IPS DF 19.7 (cell line): Measurements from ENCODE around the gene ANKRD66.
"Not testable (repeated sequence)": the region's sequence is repeated elsewhere in the genome, so short reads cannot be mapped to it uniquely, and the experiment has no call there.

Experiments
- DNase-seq: peaks from one replicate; pipeline ENCODE4 v3.0.0-alpha.2; 2013; ENCODE audit warnings: low read depth, low spot score

ANKRD66 gene

DNA sequence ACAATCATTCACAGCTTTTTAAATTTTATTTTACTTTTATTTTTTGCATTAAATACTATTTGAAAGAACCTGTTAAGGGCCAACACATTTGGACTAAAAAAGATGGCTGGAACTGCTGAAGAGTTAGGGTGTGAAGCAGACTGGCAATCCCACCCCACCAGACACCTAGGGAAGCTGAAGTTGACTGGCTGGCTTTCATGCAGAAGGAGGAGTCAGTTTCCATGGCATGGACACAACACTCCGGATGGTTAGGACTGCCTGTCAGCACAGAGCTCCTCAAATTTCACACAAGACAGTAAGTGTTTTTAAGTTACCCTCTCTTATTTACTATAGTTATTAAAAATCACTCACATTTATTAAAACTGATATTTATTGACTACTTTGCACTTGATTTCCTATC, at the start of gene ANKRD66:
Gene ANKRD66 (plus strand): TSS at position 238 of the 400 bp plus-strand sequence. CDS start 5,016 bp downstream, outside the sequence.
- no peak for DNase-seq

DNA sequence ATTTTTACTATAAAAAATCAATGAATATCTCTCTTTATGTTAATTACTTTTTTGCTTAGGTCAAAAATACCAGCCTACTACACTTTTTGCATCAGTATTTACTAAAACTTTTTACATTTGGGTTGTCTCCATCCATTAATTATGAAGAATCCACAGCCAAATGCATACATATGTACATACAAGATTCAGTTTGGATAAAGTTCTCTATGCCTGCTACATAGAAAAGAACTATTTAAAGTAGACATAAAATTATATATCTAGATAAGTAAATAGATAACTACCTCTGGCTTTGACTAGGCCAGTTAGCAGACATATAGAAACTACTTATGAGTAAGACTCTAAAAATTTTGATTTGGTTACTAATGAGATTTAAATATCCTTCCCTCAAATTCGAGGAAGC, 46.8 kb upstream of the ANKRD66 start:
- DNase-seq, result no peak

DNA sequence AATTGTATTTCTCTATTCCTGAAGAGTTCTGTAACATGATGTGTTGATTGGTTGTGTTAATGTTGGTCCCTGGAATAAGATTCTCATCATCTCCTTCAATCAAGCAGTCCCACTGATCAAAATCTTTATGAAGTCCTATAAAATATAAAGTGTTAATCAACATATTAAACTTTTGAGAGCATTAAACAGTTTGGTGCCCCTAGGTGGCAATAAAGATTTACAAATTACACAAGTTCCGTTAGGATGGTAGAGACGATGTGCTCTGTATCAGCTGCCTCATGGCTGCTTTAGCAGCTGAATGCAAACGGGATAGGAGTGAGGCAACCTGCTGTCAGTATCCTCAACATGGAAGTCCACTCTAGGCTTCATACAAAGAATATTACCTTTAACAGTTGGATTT, 42.2 kb upstream of the ANKRD66 start:
- DNase-seq, result no peak

DNA sequence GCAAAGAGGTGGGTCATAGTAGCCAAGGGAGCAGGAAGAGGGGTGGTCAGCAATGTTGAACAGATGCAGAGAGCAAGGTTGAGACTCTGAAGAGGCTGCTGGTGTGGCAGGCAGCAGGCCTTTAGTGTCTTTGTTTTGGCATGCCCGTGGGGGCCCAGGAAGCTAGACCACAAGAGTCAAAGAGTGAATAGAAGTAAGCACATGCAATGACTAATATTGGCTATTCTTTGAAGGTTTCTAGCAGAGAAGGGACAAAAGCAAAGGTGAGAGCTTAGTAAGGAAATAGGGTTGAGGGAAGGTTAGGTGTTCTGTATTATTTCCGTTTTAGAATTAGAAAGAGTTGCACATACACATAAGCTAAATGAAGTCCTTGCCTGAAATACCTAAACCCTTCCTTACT, 40.3 kb upstream of the ANKRD66 start:
- no peak for DNase-seq

DNA sequence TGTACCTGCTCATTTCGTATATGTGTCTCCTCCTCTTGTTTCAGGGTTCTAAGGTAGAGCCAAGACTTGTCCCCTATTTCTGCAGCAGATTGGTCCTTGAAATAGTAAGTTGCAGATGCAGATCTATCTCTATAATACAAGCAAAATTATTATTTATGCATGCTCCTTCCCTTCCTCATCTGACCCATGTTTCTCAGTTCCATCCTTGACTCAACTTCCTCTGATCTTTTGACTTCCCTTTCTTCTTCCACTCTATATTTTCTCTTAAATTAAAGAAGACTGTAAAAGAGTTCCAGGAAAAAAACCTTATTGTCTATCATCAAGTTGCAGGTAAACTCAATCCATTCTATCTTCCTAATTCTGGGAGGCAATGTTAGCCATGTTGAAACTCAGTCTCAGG, 35.2 kb upstream of the ANKRD66 start:
- DNase-seq, result no peak

DNA sequence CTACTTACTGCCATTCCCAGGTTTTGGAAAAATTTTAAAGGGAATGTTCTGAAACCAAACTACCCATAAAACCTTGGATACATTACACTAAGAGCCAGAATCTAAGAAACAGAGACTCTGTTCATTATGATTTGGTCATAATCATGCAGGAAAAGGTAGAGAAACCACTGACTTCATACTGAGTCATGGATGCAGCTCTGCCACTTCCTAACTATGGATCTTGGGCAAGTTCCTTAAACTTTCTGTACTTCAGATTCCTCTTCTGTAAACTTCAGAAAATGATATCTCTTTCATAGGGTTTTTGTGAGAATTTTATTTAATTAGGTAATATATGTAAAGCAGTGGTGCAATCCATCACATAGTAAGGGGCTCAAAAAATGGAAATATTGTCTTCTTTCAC, 31.6 kb upstream of the ANKRD66 start:
- no peak for DNase-seq

DNA sequence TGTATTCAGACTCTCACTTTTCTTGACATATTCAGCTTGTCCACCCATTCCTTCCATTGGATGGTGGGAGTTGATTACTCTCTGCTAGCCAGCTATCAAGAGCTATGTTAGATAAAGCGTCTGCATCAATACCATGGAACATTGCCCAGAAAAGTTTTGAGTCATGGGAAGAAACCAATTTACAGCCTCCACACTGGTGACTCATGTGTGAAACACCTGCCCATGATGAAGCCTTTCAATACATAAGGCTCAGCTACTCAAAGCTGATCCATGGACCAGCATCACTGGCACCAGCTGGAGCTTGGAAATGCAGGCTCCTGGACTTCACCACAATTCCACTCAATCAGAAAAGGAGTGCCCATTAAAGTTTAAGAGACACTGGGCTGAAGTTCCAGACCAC, 27.6 kb upstream of the ANKRD66 start:
- DNase-seq, result no peak

DNA sequence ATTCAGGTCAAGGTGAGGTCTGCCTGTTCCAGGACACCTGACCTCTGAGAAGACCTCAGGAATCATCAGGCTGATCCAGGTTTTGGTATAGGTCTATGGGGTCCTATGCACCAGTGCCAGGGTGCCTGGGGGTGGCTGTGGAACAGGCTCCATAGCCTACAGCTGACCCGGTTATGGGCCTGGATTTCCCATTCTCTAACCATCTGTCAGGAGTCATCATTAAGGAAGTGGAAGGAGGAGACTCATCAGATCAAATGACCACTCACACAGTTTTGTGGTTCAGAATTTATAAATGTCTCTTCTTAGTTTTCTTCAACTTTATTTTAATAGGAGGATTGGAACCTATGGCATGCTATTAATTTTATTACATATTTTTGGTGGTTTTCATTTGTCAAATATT, 26.3 kb upstream of the ANKRD66 start:
- DNase-seq, result no peak

DNA sequence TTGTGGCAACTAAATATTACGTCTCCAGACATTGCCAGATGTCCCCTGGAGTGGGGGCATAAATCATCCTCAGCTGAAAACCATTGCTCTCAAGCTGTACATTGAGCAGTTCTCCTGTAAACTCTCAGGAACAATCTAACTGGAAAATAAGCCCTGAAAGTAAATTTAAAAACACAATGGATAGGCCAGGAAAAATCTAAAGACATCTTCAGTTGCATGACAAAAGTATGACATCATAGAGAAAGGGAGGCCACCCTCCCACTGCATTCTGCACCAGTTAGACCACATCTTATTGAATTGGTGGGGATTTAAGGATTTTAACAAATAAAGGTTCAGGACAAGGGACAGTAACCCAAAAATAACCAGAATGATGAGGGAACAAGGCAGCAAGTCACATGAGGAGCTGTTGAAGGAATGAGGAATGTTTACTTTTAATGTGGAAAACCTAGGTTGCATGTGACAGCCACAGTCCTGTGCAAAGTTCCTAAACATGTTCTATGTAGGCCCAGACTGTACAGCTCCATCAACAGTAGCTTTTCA, 16.9 kb upstream of the ANKRD66 start:
- no peak for DNase-seq

DNA sequence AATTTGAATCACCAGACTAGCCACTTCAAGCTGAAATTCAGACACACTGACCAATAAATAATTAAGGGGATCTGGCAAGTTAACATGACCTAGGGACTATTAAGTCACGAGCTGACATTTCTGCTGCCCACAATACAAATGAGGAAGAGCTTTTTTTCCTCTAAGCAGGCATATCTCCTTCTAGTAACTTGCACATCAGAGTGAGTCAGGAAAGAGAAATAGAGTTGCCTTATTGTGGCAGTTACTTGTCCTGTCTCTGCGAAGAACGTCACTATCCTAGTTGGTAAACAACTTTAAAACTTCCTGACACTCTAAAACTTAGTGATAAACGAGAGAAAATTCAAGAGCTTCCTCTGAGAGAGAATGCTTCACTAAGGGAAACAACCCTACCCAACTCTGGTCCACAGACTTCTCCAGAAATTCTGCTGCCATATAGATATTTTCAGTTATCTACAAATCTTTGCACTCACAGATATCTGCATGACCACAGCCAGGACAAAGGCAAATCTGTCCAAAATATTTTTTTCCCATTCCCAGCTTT, 15.7 kb upstream of the ANKRD66 start:
- no peak for DNase-seq

DNA sequence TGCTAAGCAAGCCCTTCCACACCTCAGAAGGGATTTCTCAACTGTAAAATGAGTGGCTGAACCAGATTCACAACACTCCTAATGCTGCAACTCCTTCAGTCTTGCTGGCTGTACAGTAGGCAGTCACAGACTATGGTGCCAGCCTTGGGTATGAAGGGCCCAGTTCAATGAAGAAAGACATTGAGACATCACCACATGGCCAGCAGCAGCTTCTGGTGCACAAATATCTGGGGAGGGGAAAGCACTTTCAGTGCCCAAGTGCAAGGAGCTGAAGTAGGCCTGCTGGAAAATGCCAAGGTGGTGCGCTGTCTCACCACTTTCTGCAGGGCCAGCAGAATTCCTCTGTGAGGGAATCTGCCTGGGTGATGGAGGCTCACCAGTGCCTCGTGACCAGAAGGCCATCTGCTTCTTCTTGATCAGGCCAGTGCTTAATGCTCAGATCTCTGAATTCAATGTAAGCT, 13.4 kb upstream of the ANKRD66 start:
- DNase-seq, result no peak

DNA sequence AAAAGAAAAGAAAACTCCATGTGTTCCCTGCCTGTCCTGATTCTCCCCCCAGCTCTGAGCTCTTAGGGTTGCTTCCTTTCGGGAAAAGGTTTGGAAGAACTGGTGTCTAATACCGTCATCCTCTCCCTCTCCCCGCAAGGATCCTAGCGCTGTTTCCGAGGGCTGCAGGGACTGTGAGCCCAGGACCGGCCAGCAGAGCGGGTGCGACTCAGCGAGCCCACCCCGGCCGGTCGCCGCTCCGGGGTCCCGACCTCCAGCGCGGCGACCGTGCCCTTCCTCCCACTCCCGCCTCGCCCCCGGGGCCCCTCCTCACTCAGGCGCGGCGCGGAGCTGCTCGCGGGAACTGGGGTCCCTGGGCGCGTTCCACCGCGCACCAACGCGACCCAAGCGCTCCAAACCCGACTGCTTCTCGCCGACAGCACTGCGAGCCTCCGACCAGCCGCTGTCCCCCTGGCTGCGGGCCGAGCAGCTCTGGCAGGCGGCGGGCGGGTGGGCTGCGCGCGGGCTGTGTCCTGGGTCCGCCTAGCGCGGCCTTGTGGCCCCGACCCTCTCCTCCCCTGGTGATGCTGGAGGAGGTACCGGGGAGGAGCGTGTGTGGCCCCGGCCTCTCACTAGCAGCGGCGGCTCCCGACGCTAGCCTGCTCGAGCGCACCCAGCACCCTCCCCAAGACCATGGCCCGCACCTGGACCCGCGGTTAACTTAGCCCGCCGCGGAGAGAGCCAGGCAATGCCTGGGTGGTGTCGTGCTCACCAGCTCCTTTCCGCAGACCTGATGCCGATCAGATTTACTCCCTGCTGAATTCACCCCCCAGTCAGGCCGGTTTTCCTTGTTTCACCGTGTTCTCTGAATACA, 11.6 kb upstream of the ANKRD66 start, which contains the start of gene PLA2G7:
Gene PLA2G7 (minus strand): TSS at position 509 of the 853 bp plus-strand sequence. CDS start 12,484 bp downstream, outside the sequence.
- DNase-seq, result no peak

DNA sequence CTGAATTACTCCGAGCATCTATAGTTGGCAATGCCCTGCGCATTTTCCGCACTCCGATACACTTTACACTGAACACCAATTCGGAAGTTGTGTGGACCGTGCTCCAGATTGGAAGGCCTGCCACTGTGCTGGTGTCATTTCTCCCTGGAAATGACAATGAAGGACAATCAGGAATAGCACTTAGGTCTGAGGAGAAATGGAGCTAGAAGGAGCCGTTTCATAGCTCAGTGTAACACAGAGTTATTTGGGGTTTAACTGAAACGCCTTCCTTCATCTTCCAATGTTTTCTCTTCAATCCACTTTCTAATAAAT, 11.1 kb upstream of the ANKRD66 start:
- DNase-seq, result no peak

DNA sequence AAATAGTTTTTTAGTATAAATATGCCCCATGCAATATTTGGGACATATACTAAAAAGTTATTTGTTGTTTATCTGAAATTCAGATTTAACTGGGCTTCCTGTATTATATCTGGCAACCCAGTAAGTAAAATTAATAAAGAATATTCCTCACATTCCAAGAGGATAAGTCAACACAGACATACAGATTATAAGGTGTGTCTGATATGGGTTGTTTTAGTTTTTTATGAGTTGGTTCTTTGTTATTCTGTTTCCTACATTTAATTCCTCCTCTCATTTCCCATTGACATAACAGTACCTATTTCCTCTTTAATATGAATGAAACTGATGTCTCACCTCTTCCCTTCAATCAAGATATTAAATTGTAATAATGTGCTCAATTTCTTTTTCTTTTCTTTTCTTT, 9.8 kb upstream of the ANKRD66 start:
- DNase-seq, result no peak

DNA sequence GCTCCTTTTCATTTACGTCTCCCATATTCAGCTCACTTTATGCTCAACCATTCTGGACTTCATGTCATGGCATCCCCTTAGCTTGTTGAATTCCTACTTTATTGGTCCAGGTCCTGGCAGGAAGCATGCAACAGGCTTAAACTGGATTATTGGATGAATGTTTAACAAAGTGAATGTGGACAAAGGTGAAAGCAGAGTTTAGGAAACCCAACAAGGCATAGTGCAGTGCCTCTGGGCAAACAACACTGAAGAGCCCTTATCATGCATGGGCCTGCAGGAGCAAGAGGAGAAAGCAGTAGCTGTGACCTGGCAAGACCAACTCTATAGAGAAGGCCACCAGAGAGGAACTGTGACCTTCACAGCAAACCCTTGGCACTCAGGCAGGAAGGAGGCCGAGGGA, 5.3 kb upstream of the ANKRD66 start:
- DNase-seq, result no peak

DNA sequence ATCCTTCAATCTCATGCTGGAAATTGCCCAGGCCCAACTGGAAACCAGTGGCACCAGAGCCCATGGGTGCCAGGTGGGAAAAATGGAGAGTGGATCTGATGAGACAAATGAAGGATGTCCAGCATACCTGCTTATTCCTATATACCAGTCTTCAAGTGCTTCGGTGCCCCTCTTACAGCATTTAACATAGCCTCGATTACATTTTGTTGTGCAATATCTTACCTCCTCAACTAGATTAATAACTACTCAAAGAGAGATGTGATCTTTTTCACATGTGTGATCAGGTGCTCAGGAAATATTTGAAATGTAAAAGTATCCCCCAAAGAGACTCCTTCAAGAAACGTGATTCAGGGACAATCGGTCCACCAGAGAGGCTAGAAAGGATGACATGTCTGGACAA, 4.8 kb upstream of the ANKRD66 start:
- no peak for DNase-seq

DNA sequence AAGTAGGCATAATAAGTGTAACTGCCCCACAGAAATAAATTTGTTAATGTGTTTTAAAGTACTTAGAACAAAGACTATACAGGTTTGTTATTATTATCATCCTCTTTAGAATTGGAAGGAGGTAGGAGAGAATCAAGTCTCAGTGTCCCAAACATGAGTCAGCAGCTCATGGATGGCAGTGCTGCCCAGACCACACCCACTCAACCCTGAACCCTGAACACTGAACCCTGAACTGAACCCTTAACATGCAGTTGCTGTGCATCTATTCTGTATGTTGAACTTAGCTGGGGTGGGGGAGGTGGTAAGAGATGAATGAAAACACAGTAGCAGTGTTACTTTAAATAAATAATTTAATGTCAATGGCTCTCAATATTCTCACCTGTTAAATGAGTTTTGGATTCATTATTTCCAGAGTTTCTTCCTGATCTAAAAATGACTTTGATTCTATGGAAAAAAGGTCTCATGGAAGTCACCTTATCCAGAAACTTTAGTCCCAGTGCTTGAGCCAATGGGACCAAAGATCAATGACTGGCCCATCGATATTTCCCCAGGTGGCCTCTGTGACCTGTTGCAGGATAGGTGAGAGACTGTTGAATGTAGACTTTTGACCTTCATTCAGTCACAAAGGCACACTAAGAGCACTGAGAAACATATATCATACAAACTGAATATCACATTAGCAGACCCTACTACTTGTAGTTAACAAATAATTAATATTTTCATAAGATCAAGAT, 3.1 kb upstream of the ANKRD66 start:
- no peak for DNase-seq

DNA sequence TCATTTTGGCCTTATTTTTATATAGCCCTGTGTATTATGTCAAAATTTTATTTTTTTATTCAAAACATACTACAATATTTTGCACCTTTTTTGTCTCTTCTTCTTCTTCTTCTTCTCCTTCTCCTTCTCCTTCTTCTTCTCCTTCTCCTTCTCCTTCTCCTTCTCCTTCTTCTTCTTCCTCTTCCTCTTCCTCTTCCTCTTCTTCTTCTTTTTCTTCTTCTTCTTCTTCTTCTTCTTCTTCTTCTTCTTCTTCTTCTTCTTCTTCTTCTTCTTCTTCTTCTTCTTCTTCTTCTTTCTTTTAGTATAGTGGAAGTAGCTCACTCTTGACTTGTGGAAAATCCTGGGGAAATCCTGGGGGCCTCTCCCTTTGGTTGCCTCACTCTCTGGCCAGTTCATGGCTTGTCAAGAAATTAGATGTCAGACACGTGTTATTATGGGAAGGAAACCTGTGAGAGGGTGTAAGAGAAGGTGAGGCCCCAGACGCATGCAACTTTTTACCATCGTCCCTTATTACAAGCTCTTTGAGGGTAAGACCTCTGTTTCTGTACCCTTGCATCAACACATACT, 2.5 kb upstream of the ANKRD66 start:
- DNase-seq, result not testable (repeated sequence)

DNA sequence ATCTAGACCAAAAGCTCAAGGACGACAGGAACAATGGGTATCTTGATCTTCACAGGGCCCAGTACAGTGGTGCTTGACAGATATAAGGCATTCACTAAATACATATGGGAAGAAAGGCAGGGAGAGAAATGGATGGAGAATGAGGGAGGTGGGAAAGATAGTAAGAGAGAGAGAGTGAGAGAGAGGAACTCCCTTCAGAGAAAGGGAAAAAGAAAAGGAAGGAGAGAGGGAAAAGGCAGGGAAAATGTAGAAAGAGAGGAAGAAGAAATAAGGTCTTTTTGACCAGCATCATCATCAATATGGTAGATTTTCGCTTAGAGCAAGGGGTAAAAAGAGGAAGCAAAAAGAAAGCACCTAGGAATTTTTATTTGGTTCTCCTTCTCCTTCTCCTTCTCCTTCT, 760 bp upstream of the ANKRD66 start:
- no peak for DNase-seq

DNA sequence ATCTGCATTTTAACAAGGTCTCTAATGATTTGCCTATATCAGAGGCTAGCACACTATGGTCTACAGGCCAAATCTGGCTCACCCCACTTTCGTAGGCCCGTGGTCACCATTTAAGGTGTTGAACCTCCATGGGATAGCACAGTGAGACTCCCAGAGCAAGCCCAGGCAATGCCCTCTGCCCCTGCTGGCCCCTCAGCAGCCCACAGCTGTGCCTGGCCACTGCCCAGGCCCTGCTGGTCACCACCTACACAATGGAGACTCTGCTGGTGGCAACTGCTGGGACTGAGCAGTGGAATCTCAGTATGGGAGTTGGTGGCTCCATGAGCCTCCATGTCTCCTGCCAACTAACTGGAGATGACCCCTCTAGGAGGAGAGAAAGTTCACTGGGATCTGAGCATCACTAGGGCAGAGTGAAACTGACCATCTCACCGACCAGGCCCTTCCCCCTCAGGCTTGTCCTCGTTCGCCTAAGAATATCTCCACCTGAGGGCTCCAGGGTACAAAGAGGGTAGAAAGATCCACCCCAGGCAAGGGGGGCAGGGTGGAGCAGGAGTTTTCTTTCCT, 2.3 kb downstream of the ANKRD66 start:
- DNase-seq, result no peak

DNA sequence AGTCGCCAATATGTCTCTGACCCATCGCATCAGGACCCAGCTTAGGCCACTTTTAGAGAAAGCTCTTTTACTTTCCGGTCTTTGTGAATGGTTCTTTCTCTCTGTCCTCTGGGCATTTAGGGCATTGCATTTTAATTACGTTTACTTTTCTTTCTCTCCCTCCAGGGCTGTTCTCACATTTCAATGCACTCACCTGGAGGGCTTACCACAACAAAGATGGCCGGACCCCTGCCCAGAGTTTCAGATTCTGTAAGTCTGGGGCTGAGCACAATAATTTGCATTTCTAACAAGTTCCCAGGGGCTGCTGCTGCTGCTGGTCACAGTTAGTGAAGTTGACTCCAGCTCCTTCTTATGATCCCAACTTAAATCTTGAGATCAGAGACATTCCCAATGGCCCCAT, 3.0 kb downstream of the ANKRD66 start:
- DNase-seq, result peak; percentile 56

DNA sequence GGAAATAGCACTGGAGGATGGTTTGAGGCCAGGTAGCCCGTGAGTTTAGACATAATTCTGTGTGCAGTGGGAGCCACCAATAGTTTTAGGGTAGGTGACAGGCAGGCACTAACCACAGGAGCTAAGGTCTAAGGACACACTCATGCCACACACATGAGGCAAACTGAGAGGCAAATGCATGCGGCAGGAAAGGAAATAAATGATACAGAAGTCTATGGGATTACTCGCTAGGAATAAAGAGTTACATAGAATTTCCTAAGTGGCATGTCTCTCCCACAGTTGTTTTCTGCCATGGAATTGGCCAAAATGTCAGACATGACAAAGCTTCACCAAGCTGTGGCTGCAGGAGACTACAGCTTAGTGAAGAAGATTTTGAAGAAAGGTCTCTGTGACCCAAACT, 4.9 kb downstream of the ANKRD66 start:
- DNase-seq, result no peak
